HUES48 (cell line): ENCODE measurements around the gene SUN1.

Source experiments
- H3K27ac ChIP-seq: one replicate; pipeline ENCODE4 v1.7.0; 2013; ENCODE audit warnings: low read depth, low read length, inconsistent platforms
- H3K27me3 ChIP-seq: 2 replicates; pipeline ENCODE4 v1.6.1; 2013; ENCODE audit warnings: mild to moderate bottlenecking, low read length; ENCODE audit not compliant: control insufficient read depth, insufficient read depth
- H3K36me3 ChIP-seq: 2 replicates; pipeline ENCODE4 v1.6.1; 2013; ENCODE audit warnings: low read length; ENCODE audit not compliant: control insufficient read depth, insufficient read depth
- H3K4me1 ChIP-seq: 2 replicates; pipeline ENCODE4 v1.6.1; 2013; ENCODE audit warnings: mild to moderate bottlenecking, low read length; ENCODE audit not compliant: control insufficient read depth, insufficient read depth
- H3K4me3 ChIP-seq: 2 replicates; pipeline ENCODE4 v1.5.1; 2013; ENCODE audit warnings: mild to moderate bottlenecking, low read depth, low read length
- H3K9ac ChIP-seq: 2 replicates; pipeline ENCODE4 v1.6.1; 2013; ENCODE audit warnings: mild to moderate bottlenecking, low read depth, low read length, moderate library complexity
- H3K9me3 ChIP-seq: 2 replicates; pipeline ENCODE4 v1.6.1; 2013; ENCODE audit warnings: low read length; ENCODE audit not compliant: control insufficient read depth, insufficient read depth

Gene SUN1

DNA sequence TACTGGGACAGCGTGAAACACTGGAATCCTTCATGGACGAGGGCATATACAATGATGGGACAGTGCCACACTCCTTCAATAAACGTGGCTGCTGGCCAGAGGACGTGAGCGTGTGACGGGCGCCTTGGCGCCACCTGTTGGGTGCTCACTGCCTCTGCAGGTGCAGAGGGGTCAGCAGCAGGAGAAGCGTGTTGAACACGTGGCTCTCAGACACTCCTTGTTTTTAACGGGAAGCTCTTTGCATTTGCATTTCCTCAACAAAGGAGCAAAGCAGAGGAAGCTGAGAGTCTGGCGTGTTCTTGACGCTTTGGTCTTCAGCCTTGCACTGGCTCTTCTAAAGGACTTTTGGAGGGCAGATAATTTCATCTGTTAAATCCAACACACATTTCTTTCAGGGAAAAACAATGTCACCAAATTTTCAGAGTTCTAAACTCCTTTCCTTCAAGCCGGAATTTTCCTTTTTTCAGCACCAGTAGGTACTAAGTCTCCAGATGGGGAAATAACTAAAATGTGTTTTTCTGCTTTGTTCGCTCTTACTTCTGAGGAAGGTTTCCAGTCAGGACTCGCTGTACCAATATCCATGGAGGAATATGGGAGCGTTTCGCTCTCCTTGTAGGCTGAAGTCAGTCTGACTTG, 41.2 kb downstream of the SUN1 start:
- Histone ChIP-seq H3K9ac (no peak overlapping the region), H3K4me1 (0 out of 2 replicates have a peak, but pooled peaks cover 3% of the 10 kb centered on the region), H3K27ac (peak overlapping the region; percentile 43), H3K4me3 (no peak overlapping the region), H3K36me3 (peaks cover 53% of the 10 kb centered on the region), H3K9me3 (no peaks in the 10 kb centered on the region), H3K27me3 (no peaks in the 10 kb centered on the region)

DNA sequence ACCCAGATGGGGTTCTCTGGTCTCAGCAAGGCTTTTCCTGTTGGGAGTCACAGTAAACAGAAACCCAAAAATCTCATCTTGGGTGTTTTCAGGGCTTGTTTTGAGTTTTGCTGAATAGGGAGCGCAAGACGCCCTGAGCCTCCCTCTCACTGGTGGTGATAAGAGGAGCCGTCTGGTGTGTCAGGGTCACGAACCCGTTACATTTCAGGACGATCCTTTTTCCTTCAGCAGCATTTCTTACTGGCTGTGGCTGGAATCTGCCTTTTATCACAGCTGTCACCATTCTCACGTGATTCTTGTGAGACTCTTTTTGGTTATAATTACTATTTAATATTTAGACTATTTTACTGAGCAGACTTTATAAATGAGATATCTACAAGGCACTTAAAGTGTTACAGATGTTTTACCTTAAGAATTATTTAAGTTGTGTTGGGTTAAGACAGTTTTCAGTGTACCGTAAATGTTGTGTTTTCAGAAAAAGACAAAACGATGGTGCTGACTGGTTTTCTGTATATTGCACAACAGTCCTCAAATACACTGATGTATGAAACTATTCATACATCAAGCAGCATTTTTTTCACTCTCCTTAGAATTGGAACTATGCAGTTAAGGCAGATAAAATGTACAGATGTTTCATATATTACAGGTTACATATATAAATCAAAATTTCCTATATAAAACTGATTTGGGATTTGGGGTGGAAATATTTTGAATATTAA, 41.9 kb downstream of the SUN1 start:
- Histone ChIP-seq H3K4me3 (no peak overlapping the region), H3K27me3 (no peaks in the 10 kb centered on the region), H3K9me3 (no peaks in the 10 kb centered on the region), H3K4me1 (0 out of 2 replicates have a peak, but pooled peaks cover 3% of the 10 kb centered on the region), H3K27ac (peak overlapping the region; percentile 43), H3K9ac (no peak overlapping the region), H3K36me3 (peaks cover 53% of the 10 kb centered on the region)

DNA sequence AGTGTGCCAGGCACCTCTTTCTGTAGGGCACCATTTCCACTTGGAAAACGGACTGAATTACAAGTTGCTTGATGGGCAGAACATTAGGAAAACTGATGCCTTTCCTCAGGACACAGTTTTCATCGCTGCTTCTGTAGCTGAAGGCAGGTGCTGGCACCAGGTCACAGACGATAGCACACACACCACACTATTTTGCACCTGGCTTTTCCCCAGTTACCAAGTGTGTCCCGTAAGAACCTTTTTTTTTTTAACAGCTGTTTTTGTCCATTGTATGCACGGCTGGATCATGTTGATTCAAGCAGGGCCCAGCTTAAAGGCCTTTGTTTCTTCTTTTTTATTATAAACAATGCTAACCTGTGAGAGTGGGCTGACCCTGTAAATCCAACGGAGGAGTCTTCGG, 42.8 kb downstream of the SUN1 start:
- Histone ChIP-seq H3K27ac (peak overlapping the region; percentile 66), H3K4me1 (0 out of 2 replicates have a peak, but pooled peaks cover 3% of the 10 kb centered on the region), H3K9me3 (no peaks in the 10 kb centered on the region), H3K27me3 (no peaks in the 10 kb centered on the region), H3K9ac (no peak overlapping the region), H3K4me3 (no peak overlapping the region), H3K36me3 (peaks cover 48% of the 10 kb centered on the region)

DNA sequence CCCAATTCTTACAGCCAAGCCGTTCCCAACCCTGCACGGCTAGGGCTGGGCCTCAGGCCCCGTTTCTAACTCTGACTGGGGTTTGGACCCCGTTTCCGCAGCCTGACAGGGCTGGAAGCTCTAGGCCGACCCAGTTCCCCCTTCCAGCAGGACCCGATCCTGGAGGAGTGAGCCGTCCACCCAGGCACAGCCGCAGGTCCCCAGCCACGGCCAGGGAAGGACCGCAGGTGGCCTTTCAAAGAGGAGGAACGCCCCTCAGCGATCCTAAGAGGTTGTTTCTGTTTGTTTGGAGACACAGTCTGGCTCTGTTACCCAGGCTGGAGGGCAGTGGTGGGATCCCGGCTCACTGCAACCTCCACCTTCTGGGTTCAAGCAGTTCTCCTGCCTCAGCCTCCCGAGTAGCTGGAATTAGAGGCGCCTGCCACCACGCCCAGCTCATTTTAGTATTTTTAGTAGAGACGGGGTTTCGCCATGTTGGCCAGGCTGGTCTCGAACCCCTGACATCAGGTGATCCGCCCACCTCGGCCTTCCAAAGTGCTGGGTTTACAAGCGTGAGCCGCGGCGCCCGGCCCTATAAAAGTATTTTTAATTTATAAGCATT, 43.3 kb downstream of the SUN1 start:
- Histone ChIP-seq H3K4me3 (no peak overlapping the region), H3K27ac (peak overlapping the region; percentile 66), H3K27me3 (no peaks in the 10 kb centered on the region), H3K9me3 (no peaks in the 10 kb centered on the region), H3K9ac (no peak overlapping the region), H3K36me3 (peaks cover 43% of the 10 kb centered on the region), H3K4me1 (0 out of 2 replicates have a peak, but pooled peaks cover 3% of the 10 kb centered on the region)

DNA sequence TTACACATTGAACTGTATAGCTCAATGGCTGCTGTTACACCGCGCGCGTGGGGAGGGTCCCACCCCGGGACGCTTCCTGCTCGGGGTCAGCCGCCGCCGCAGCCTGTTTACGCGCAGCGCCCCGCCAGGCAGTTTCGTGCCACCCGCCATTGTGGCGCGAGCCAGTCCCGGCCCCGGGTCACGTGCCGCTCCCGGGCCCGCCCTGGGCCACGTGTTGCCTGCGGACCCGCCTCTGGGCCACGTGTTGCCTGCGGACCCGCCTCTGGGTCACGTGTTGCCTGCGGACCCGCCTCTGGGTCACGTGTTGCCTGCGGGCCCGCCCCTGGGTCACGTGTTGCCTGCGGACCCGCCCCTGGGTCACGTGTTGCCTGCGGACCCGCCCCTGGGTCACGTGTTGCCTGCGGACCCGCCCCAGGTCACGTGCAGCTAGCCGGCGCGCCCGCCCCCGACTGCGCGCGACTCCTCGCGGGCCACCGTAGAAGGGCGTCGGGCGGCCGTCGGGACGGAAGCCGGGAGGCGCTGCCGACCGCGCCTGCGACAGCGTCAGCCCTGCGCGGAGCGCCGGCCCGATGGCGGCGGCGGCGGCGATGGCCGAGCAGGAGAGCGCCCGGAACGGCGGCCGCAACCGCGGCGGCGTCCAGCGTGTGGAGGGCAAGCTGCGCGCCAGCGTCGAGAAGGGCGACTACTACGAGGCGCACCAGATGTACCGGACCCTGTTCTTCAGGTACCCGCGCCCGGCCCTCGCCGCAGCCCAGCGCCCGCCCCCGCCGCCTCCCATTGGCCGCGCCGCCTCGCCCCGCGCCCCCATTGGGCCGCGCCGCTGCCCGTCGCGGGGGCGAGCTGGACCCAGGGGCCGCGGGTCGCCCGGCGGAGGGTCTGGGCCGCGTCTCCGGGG, 44.0 kb downstream of the SUN1 start, which contains the start of gene GET4:
TSS of gene GET4 (plus strand) at position 478 of the 895 bp plus-strand sequence. CDS start at position 570, 92 bp downstream.
- peak within 1 kb of the TSS; percentile 82; the same call in 1 of the 2 replicates for H3K9ac ChIP-seq
- H3K4me1 ChIP-seq = 0 out of 2 replicates have a peak, but pooled peaks cover 3% of the 10 kb centered on the region
- peaks cover 38% of the 10 kb centered on the region for H3K36me3 ChIP-seq
- H3K4me3 ChIP-seq = peak within 1 kb of the TSS; percentile 94
- H3K27ac ChIP-seq = peak within 1 kb of the TSS; percentile 82
- no peaks in the 10 kb centered on the region for H3K9me3 ChIP-seq
- no peaks in the 10 kb centered on the region for H3K27me3 ChIP-seq

DNA sequence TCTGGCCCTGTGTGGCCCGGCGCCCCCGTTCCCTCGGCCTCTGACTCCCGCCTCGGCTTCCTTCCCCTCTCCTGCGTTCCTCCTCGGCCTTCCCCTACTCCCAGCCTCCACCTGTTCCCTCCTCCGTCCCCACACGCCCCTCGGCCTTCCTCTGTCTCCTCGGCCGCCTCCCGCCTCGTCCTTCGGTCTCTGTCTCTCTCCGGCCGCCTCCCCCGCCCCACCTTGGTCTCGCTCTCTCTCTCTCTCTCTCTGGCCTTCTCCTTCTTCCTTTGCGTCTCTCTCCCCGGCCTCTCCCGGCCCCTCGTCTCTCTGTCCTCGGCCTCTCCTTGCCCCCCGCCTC, 44.7 kb downstream of the SUN1 start:
- Histone ChIP-seq H3K27ac (peak overlapping the region; percentile 82), H3K36me3 (peaks cover 34% of the 10 kb centered on the region)

DNA sequence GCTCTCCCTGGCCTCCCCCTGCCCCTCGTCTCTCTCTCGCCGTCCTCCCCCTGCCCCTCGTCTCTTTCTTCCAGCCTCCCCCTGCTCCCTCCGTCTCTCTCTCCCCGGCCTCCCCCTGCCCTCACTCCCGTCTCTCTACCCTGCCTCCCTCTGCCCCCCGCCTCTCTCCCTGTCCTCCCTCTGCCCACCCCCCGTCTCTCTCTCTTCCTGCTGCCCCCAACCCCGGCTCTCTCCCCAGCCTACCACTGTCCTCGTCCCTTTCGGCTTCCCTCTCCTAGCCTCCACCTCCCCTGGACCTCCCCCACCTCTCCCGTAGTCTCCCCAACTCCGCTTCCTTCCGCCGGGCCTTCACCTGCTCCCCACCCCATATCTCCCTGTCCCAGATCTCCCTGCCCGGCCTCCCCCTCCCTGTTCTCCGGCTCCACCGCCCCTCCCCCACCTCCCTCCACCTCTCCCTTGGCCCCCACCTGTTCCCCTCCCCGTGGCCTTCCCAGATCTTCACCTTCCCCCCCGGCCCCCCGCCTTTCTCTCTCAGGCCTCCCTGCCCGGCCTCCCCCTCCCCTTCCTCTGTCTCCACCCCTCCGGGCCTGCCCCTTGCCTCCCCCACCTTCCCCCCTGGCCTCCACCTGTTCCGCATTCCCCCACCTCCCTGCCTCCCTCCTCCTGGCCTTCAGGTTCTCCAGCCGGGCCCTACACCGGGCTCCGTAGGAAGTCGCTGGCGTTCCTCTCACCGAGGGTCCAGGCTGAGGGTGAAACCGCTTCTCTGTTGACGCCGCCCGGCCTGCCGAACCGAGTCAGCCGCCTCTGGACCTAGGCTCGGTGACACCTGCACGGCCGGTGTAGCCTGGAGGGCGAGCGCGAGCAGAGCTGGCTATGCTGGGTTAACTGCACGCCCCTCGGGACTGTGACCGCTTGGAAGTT, 45.3 kb downstream of the SUN1 start:
- Histone ChIP-seq H3K36me3 (peaks cover 27% of the 10 kb centered on the region), H3K27ac (peak overlapping the region; percentile 82), H3K9ac (no peak overlapping the region; the same call in 1 of the 2 replicates), H3K9me3 (no peaks in the 10 kb centered on the region), H3K4me1 (0 out of 2 replicates have a peak, but pooled peaks cover 3% of the 10 kb centered on the region), H3K4me3 (peak overlapping the region; percentile 94), H3K27me3 (no peaks in the 10 kb centered on the region)

More for the DNA sequence above, 44.7 kb downstream of the SUN1 start:
- H3K27me3 ChIP-seq = no peaks in the 10 kb centered on the region
- no peaks in the 10 kb centered on the region for H3K9me3 ChIP-seq
- H3K4me1 ChIP-seq = 0 out of 2 replicates have a peak, but pooled peaks cover 3% of the 10 kb centered on the region
- H3K4me3 ChIP-seq = peak overlapping the region; percentile 94
- H3K9ac ChIP-seq = peak overlapping the region; percentile 63; the same call in 1 of the 2 replicates

DNA sequence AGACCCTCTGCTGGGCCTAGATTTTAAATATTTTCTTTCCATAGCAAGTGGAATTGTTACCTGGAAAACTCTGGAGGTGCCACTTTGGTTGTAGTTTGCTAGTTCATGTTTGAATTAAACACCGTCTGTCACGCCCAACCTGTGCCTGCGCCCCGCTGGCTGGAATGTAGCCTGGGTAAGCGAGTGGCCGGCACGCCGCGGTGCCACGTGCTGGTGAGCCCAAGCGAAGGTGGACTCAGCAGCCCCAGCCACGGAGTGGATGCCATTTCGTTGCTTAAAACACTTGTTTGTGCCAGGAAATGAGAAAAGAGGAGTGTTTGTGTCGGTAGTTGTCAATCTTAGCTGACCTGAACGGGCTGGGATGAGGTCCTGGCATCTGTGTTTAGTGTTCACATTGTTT, 46.8 kb downstream of the SUN1 start:
- Histone ChIP-seq H3K9ac (no peak overlapping the region), H3K27me3 (no peaks in the 10 kb centered on the region), H3K4me1 (no peaks in the 10 kb centered on the region), H3K4me3 (no peak overlapping the region), H3K36me3 (peaks cover 20% of the 10 kb centered on the region), H3K9me3 (no peaks in the 10 kb centered on the region), H3K27ac (no peak overlapping the region)

DNA sequence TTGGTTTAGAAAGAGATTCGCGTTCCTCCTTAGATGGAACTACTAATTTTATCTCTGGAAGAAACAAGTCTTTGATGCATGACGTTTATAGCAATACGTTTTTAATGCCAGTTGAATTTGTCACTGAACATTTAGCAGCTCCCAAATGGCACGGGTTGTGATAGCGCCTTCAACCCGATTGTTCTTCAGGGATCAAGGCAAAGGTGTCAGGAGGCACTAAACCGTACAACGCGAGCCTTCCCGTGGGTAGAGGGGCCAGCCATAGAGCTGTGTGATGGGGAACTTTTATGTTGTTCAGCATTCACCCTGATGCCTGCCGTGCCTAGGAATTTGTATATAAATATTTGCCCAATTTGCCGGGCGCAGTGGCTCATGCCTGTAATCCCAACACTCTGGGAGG, 47.4 kb downstream of the SUN1 start:
- no peaks in the 10 kb centered on the region for H3K9me3 ChIP-seq
- peaks cover 14% of the 10 kb centered on the region for H3K36me3 ChIP-seq
- no peak overlapping the region for H3K9ac ChIP-seq
- no peak overlapping the region for H3K4me3 ChIP-seq
- no peaks in the 10 kb centered on the region for H3K4me1 ChIP-seq
- no peak overlapping the region for H3K27ac ChIP-seq
- H3K27me3 ChIP-seq = no peaks in the 10 kb centered on the region

DNA sequence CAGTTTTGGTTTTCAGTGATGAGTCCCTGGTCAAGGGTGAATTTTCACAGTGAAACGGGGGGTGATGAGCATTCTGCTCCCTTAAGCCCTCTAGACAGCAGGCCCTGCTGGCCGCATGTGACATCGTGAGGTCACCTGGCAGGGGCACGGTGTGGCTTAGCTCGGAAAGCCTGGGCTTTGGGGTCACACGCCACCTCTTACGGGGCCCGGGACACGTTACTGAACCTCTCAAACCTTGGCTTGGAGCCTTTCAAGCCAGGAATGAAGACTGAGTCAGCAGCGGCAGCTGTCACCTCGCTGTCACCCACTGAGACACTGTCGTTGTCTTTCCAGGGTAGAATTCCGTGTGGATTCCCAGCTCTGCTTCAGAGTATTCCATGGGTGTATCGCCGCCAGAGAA, 48.2 kb downstream of the SUN1 start:
- no peaks in the 10 kb centered on the region for H3K4me1 ChIP-seq
- no peak overlapping the region for H3K4me3 ChIP-seq
- H3K9ac ChIP-seq = no peak overlapping the region
- peaks cover 9% of the 10 kb centered on the region for H3K36me3 ChIP-seq
- H3K27me3 ChIP-seq = no peaks in the 10 kb centered on the region
- no peak overlapping the region for H3K27ac ChIP-seq
- H3K9me3 ChIP-seq = no peaks in the 10 kb centered on the region
